OCI-LY3 (cell line): ENCODE results near the gene NLGN1.

Experiments used
- CTCF ChIP-seq: fragments of 200-600, 300-600 bp; sonication (generic); IDR thresholded peaks from 2 replicates; pipeline ENCODE4 v1.5.1; 2014; ENCODE audit warnings: antibody characterized with exemption, low read length, low read depth
- EZH2phosphoT487 ChIP-seq: fragments of 200-600 bp; shearing (Covaris generic); IDR thresholded peaks from 2 replicates; pipeline ENCODE4 v1.6.1; 2018; ENCODE audit warnings: antibody characterized with exemption, mixed run types, low read depth

- TF ChIP-seq CTCF (no peak), EZH2phosphoT487 (no peak)
Measured at GRCh38 chr3:174049472-174049871, 651.9 kb downstream of the NLGN1 start.
